ENCODE measurements around the gene SHISAL2B. TPM values are rescaled to one million over a fixed set of nuclear protein-coding genes. Genes with fewer than 3 reads are reported as not detected.

Gene SHISAL2B
- total RNA-seq, 2 donors from 2014 or later, result 0.99 to 9.9 TPM

DNA sequence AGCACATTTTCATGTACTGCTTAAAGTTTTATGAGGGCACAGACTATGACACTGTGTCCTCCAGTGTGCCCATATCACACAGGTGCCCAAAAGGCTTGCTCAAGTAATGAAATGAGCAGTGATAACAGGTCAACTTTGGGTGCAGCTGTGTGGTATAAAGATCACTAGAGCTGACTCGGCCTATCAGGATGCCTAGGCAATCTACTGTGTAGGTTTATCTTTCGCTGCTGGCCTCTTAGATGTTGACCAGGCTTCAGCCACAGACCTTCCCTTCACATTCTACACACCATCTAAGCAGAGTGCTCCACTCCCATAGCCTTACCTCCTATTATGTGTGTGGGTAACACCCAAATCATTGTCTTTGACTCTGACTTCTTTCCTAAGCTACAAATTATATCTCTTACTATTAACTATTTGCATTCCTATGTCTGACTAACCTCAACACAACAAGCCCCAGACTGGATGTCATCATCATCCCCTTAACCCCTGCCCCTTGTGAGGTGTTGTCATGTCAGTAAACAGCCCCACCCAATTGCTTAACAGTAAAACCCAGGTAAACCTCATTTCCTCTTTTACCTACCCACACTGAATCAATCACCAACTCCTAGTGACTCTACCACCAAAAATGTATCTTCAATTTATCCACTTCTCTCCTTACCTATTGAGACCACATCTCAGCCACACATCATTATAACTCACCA is 75.7 kb downstream of the SHISAL2B start:
- Histone ChIP-seq H3K27me3 (no peaks in the 10 kb centered on the region), H3K27ac (no peak overlapping the region), H3K4me1 (peaks cover 33% of the 10 kb centered on the region), H3K36me3 (replicated peaks in 1 of 2; ENCODE audit: insufficient read depth in 1 of 2, low read depth in 2 of 2) (no peaks in the 10 kb centered on the region), H3K4me3 (no peak overlapping the region), H3K9me3 (no peaks in the 10 kb centered on the region)
- DNase-seq (no peak), ATAC-seq (no peak)
- intact Hi-C loops (cut with DNase I), result no loop called here
- 44 to 88% methylated on average over 2 of the region's 2 CpGs for WGBS, 2 donors
- TF ChIP-seq, protein P1, sequence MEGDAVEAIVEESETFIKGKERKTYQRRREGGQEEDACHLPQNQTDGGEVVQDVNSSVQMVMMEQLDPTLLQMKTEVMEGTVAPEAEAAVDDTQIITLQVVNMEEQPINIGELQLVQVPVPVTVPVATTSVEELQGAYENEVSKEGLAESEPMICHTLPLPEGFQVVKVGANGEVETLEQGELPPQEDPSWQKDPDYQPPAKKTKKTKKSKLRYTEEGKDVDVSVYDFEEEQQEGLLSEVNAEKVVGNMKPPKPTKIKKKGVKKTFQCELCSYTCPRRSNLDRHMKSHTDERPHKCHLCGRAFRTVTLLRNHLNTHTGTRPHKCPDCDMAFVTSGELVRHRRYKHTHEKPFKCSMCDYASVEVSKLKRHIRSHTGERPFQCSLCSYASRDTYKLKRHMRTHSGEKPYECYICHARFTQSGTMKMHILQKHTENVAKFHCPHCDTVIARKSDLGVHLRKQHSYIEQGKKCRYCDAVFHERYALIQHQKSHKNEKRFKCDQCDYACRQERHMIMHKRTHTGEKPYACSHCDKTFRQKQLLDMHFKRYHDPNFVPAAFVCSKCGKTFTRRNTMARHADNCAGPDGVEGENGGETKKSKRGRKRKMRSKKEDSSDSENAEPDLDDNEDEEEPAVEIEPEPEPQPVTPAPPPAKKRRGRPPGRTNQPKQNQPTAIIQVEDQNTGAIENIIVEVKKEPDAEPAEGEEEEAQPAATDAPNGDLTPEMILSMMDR (IDR thresholded peaks at IDR 0.05), result no peak
- TF ChIP-seq POLR2A (IDR thresholded peaks at IDR 0.05), result no peak

DNA sequence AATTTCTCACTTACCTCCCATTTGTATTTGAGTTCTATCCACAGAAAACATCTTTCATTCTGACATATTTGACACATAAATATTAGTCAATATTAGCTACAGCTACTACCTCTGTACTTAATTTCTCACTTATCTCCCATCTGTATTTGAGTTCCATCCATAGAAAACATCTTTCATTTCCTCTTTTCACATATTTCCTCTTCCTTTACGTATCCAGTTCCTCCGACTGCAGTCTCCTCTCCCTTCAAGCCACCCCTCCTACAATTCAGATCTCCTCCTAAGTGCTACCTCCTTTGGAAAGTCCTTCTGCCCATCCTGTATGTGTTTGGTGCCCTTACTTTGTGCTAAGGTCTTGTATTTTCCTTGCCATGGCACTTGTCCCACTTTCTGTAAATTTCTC is 76.6 kb downstream of the SHISAL2B start:
- Histone ChIP-seq H3K27me3 (no peaks in the 10 kb centered on the region), H3K27ac (no peak overlapping the region), H3K9me3 (no peaks in the 10 kb centered on the region), H3K4me3 (no peak overlapping the region), H3K36me3 (replicated peaks in 1 of 2; ENCODE audit: insufficient read depth in 1 of 2, low read depth in 2 of 2) (no peaks in the 10 kb centered on the region), H3K4me1 (peaks cover 33% of the 10 kb centered on the region)
- intact Hi-C loops (cut with DNase I), result no loop called here
- TF ChIP-seq, protein P1 (IDR thresholded peaks at IDR 0.05), result no peak
- TF ChIP-seq POLR2A (IDR thresholded peaks at IDR 0.05), result no peak
- ATAC-seq (no peak), DNase-seq (no peak)
- WGBS, 2 donors, result 76% methylated on average over 2 of the region's 2 CpGs

Other genes starting within 250 kb of the SHISAL2B start
- gene RGS7BP, start 184.5 kb upstream of the SHISAL2B start, total RNA-seq, result 1 to 10 TPM in 1 of 2 donors, under 1 TPM in 1; under 0.01 to 3.1 TPM
- gene SREK1IP1, start 78.2 kb downstream of the SHISAL2B start, total RNA-seq, result 1 to 10 TPM; 5.3 to 5.7 TPM
- 10 to 100 TPM; 10.9 to 14.0 TPM for gene CWC27, start 78.4 kb downstream of the SHISAL2B start, total RNA-seq